ENCODE measurements around the gene PTTG2. TPM values are rescaled to one million over a fixed set of nuclear protein-coding genes. Genes with fewer than 3 reads are reported as not detected.

Gene PTTG2
- total RNA-seq, 1 experiment from 2014 or later: 0.35 TPM

DNA sequence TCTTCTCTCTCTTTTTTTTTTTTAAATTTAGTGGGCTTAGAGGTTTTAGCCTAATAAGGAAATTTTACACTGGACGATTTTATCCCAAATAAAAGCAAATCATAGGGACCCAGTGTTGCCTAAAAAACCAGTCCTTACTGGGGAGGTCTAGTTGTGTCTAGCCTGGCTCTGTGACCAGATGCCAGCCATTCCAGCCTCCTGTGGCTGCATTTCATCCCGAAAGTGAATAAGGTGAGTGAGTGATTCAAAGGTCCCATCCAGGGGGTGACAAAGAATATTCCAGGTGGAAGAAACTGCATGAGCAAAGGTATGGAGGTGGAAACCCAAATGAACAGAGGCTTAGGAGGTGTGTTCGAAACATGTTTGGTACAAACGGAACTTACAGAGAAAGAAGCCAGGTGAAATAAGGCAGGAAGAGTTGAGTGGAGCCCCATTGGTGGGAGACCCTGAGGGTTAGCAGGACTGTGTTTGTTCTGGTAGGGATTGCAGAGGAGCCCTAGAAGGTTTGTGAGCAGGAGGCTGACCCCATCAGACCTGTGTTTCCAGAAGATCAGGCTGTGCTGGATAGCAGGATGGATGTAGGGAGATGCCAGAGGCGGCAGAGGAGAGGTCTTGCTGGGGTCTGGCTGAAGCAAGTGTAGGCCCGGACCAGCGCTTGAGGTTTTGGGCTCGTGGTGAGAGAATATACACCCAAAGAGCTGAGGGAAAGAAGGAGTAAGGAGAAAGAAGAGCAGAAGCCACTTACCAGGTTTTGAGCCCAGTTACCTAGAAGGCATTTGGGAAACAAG lies 31.6 kb downstream of the PTTG2 start:
- Mint-ChIP-seq H3K4me1 (peaks cover 76% of the 10 kb centered on the region), H3K27ac (peak overlapping the region; percentile 92), H3K36me3 (peaks cover 5% of the 10 kb centered on the region; the same call in 1 of the 2 replicates), H3K4me3 (no peak overlapping the region), H3K9me3 (no peaks in the 10 kb centered on the region), H3K27me3 (ENCODE audit: low read depth) (no peaks in the 10 kb centered on the region)
- ChIA-PET POLR2A (interaction anchor here (0.7 to 1.6 kb wide), 2 partner anchors 11 to 875 kb away, joined by 3 to 4 read pairs; no protein-coding TSS in a partner anchor), CTCF (interaction anchor here (0.6 kb wide), 1 partner anchor 558 kb away, joined by 3 read pairs; no protein-coding TSS in a partner anchor)
- ATAC-seq (peak; percentile 12), DNase-seq (ENCODE audit: low spot score) (no peak)
- TF ChIP-seq, protein P1, sequence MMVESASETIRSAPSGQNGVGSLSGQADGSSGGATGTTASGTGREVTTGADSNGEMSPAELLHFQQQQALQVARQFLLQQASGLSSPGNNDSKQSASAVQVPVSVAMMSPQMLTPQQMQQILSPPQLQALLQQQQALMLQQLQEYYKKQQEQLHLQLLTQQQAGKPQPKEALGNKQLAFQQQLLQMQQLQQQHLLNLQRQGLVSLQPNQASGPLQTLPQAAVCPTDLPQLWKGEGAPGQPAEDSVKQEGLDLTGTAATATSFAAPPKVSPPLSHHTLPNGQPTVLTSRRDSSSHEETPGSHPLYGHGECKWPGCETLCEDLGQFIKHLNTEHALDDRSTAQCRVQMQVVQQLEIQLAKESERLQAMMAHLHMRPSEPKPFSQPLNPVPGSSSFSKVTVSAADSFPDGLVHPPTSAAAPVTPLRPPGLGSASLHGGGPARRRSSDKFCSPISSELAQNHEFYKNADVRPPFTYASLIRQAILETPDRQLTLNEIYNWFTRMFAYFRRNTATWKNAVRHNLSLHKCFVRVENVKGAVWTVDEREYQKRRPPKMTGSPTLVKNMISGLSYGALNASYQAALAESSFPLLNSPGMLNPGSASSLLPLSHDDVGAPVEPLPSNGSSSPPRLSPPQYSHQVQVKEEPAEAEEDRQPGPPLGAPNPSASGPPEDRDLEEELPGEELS (CRISPR knock-in tag; IDR thresholded peaks at IDR 0.05): no peak
- TF ChIP-seq ZNF232 (CRISPR knock-in tag; IDR thresholded peaks at IDR 0.05): no peak
- no peak for TF ChIP-seq ELF4 (CRISPR knock-in tag; IDR thresholded peaks at IDR 0.05; ENCODE audit: low read depth)
- TF ChIP-seq, protein P2, sequence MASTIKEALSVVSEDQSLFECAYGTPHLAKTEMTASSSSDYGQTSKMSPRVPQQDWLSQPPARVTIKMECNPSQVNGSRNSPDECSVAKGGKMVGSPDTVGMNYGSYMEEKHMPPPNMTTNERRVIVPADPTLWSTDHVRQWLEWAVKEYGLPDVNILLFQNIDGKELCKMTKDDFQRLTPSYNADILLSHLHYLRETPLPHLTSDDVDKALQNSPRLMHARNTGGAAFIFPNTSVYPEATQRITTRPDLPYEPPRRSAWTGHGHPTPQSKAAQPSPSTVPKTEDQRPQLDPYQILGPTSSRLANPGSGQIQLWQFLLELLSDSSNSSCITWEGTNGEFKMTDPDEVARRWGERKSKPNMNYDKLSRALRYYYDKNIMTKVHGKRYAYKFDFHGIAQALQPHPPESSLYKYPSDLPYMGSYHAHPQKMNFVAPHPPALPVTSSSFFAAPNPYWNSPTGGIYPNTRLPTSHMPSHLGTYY (CRISPR knock-in tag; IDR thresholded peaks at IDR 0.05): no peak
- no peak for TF ChIP-seq NFYB (CRISPR knock-in tag; conservative IDR thresholded peaks at IDR 0.05; ENCODE audit: low read depth)

DNA sequence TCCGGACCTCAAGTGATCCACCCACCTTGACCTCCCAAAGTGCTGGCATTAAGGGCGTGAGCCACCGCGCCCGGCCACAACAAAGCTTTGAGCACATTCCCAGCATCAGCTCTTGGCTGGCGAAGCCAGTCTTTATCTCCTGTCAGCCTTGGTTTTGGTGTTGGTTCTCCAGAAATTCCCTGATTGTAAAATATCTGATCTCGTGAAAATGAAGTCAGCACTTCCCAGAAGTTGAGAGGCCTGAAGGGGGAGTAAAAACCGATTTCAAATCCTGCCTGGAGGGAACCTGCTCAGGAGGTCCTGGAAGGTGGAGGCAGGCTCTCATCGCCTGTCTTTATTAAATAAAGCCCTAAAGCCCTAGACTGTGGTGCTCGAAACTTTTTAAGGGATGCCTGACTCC lies 33.6 kb downstream of the PTTG2 start:
- H3K27ac Mint-ChIP-seq: peak overlapping the region; percentile 90; the same call in 1 of the 2 replicates
- DNase-seq (ENCODE audit: low spot score) (no peak), ATAC-seq (peak; percentile 25)
- H3K36me3 Mint-ChIP-seq: peaks cover 5% of the 10 kb centered on the region; the same call in 1 of the 2 replicates
- H3K4me1 Mint-ChIP-seq: peaks cover 68% of the 10 kb centered on the region
- ChIA-PET POLR2A (no interaction called here), CTCF (interaction anchor here (0.7 kb wide), 1 partner anchor 11 kb away, joined by 3 read pairs; no protein-coding TSS in a partner anchor)
- H3K9me3 Mint-ChIP-seq: no peaks in the 10 kb centered on the region
- no peak for TF ChIP-seq CBFB (CRISPR knock-in tag; IDR thresholded peaks at IDR 0.05; ENCODE audit: low read depth)
- H3K4me3 Mint-ChIP-seq: no peak overlapping the region
- no peaks in the 10 kb centered on the region for H3K27me3 Mint-ChIP-seq (ENCODE audit: low read depth)

DNA sequence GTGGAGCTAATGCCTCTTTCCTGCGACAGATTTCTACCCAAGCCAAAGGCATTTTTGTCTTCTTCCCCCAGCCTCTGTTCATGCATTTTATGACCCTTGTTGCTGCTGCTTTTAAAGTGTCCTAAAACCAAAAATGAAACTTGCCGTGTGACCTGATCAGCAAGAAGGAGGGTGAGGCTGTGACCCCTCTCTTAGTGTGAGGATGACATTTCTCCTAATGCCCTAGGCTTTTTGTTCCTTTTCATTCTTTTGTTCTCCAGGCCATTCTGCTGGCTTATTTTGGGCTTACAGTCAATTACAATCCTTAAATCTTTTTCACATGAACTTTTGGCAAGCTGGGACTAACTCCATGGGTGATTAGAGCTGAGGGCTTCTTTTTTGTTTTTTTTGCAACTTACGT lies 34.4 kb downstream of the PTTG2 start:
- Mint-ChIP-seq H3K4me3 (no peak overlapping the region), H3K9me3 (no peaks in the 10 kb centered on the region), H3K4me1 (peaks cover 67% of the 10 kb centered on the region), H3K36me3 (peaks cover 5% of the 10 kb centered on the region; the same call in 1 of the 2 replicates), H3K27ac (peak overlapping the region; percentile 60), H3K27me3 (ENCODE audit: low read depth) (no peaks in the 10 kb centered on the region)
- DNase-seq (ENCODE audit: low spot score) (no peak), ATAC-seq (no peak)
- ChIA-PET POLR2A (no interaction called here), CTCF (no interaction called here)
- TF ChIP-seq ATF1 (CRISPR knock-in tag; IDR thresholded peaks at IDR 0.05): no peak
- TF ChIP-seq, protein P3, sequence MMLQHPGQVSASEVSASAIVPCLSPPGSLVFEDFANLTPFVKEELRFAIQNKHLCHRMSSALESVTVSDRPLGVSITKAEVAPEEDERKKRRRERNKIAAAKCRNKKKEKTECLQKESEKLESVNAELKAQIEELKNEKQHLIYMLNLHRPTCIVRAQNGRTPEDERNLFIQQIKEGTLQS (CRISPR knock-in tag; conservative IDR thresholded peaks at IDR 0.05): no peak
- TF ChIP-seq ELF4 (CRISPR knock-in tag; IDR thresholded peaks at IDR 0.05; ENCODE audit: low read depth): no peak
- no peak for TF ChIP-seq ZNF416 (CRISPR knock-in tag; IDR thresholded peaks at IDR 0.05)
- no peak for TF ChIP-seq JUN (CRISPR knock-in tag; IDR thresholded peaks at IDR 0.05)
- TF ChIP-seq, protein P4, sequence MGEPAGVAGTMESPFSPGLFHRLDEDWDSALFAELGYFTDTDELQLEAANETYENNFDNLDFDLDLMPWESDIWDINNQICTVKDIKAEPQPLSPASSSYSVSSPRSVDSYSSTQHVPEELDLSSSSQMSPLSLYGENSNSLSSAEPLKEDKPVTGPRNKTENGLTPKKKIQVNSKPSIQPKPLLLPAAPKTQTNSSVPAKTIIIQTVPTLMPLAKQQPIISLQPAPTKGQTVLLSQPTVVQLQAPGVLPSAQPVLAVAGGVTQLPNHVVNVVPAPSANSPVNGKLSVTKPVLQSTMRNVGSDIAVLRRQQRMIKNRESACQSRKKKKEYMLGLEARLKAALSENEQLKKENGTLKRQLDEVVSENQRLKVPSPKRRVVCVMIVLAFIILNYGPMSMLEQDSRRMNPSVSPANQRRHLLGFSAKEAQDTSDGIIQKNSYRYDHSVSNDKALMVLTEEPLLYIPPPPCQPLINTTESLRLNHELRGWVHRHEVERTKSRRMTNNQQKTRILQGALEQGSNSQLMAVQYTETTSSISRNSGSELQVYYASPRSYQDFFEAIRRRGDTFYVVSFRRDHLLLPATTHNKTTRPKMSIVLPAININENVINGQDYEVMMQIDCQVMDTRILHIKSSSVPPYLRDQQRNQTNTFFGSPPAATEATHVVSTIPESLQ (CRISPR knock-in tag; IDR thresholded peaks at IDR 0.05): no peak
- no peak for TF ChIP-seq OVOL2 (CRISPR knock-in tag; IDR thresholded peaks at IDR 0.05; ENCODE audit: borderline replicate concordance)
- no peak for TF ChIP-seq ZNF232 (CRISPR knock-in tag; IDR thresholded peaks at IDR 0.05)
- TF ChIP-seq, protein P5, sequence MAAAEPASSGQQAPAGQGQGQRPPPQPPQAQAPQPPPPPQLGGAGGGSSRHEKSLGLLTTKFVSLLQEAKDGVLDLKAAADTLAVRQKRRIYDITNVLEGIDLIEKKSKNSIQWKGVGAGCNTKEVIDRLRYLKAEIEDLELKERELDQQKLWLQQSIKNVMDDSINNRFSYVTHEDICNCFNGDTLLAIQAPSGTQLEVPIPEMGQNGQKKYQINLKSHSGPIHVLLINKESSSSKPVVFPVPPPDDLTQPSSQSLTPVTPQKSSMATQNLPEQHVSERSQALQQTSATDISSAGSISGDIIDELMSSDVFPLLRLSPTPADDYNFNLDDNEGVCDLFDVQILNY (CRISPR knock-in tag; IDR thresholded peaks at IDR 0.05): no peak
- TF ChIP-seq, protein P6, sequence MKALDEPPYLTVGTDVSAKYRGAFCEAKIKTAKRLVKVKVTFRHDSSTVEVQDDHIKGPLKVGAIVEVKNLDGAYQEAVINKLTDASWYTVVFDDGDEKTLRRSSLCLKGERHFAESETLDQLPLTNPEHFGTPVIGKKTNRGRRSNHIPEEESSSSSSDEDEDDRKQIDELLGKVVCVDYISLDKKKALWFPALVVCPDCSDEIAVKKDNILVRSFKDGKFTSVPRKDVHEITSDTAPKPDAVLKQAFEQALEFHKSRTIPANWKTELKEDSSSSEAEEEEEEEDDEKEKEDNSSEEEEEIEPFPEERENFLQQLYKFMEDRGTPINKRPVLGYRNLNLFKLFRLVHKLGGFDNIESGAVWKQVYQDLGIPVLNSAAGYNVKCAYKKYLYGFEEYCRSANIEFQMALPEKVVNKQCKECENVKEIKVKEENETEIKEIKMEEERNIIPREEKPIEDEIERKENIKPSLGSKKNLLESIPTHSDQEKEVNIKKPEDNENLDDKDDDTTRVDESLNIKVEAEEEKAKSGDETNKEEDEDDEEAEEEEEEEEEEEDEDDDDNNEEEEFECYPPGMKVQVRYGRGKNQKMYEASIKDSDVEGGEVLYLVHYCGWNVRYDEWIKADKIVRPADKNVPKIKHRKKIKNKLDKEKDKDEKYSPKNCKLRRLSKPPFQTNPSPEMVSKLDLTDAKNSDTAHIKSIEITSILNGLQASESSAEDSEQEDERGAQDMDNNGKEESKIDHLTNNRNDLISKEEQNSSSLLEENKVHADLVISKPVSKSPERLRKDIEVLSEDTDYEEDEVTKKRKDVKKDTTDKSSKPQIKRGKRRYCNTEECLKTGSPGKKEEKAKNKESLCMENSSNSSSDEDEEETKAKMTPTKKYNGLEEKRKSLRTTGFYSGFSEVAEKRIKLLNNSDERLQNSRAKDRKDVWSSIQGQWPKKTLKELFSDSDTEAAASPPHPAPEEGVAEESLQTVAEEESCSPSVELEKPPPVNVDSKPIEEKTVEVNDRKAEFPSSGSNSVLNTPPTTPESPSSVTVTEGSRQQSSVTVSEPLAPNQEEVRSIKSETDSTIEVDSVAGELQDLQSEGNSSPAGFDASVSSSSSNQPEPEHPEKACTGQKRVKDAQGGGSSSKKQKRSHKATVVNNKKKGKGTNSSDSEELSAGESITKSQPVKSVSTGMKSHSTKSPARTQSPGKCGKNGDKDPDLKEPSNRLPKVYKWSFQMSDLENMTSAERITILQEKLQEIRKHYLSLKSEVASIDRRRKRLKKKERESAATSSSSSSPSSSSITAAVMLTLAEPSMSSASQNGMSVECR (CRISPR knock-in tag; IDR thresholded peaks at IDR 0.05; ENCODE audit: borderline replicate concordance): no peak
- TF ChIP-seq ZNF317 (CRISPR knock-in tag; IDR thresholded peaks at IDR 0.05; ENCODE audit: borderline replicate concordance, low read depth): no peak
- no peak for TF ChIP-seq CBFB (CRISPR knock-in tag; IDR thresholded peaks at IDR 0.05; ENCODE audit: low read depth)
